Measurements from ENCODE around the gene TGM1. TPM values are rescaled to one million over a fixed set of nuclear protein-coding genes. Genes with fewer than 3 reads are reported as not detected.

The TGM1 gene
- total RNA-seq, 1 experiment from 2014 or later = 2.9 TPM

GRCh38 chr14:24309538-24310264 is 46.7 kb upstream of the TGM1 start, which contains the start of gene LTB4R2:
LTB4R2 (plus strand) TSS chr14:24310140; CDS start chr14:24310665, 525 bp downstream.
- Histone ChIP-seq H3K23ac (ENCODE audit: insufficient read length, low read depth, low read length) (no peak within 1 kb of the TSS), H3T11ph (ENCODE audit: low read length) (no peak within 1 kb of the TSS), H4K91ac (ENCODE audit: insufficient read length, low read depth, low read length) (no peak within 1 kb of the TSS), H3K56ac (ENCODE audit: insufficient read length, low read depth, low read length) (no peak within 1 kb of the TSS), H2BK5ac (ENCODE audit: insufficient read length, low read length) (no peak within 1 kb of the TSS), H3K18ac (ENCODE audit: insufficient read length, low read depth, low read length) (no peak within 1 kb of the TSS), H4K8ac (replicated peaks; ENCODE audit: insufficient read length, low read depth, low read length) (no peak within 1 kb of the TSS), H2BK15ac (ENCODE audit: low read depth, low read length) (no peak within 1 kb of the TSS), H2AFZ (ENCODE audit: low read length) (no peak within 1 kb of the TSS), H3K27me3 (ENCODE audit: insufficient read depth, low read length) (no peaks in the 10 kb centered on the region), H3K79me1 (ENCODE audit: insufficient read depth, low read depth, low read length, poor library complexity, severe bottlenecking) (no peaks in the 10 kb centered on the region), H3K4me1 (ENCODE audit: insufficient read depth, low read length) (no peaks in the 10 kb centered on the region), H3K27ac (ENCODE audit: insufficient read length, low read depth, low read length) (no peak within 1 kb of the TSS), H4K5ac (ENCODE audit: insufficient read length, low read depth, low read length) (no peak within 1 kb of the TSS), H3K14ac (ENCODE audit: insufficient read depth, low read length) (no peak within 1 kb of the TSS), H3K4ac (ENCODE audit: low read depth, low read length) (no peak within 1 kb of the TSS), H2BK12ac (ENCODE audit: insufficient read length, low read depth, low read length) (no peak within 1 kb of the TSS), H2BK20ac (ENCODE audit: low read depth, low read length, poor library complexity, severe bottlenecking) (no peak within 1 kb of the TSS), H2AK5ac (ENCODE audit: insufficient read length, low read length) (no peak within 1 kb of the TSS), H4K20me1 (ENCODE audit: control insufficient read depth, insufficient read depth, insufficient read length) (no peaks in the 10 kb centered on the region), H3K79me2 (ENCODE audit: insufficient read depth, low read length) (no peaks in the 10 kb centered on the region), H3K9me3 (ENCODE audit: control insufficient read depth, low read depth, low read length) (no peaks in the 10 kb centered on the region), H3K9ac (ENCODE audit: extremely low read depth, insufficient read length, low read length) (no peak within 1 kb of the TSS), H3K4me2 (ENCODE audit: insufficient read depth, insufficient read length, low read length) (no peak within 1 kb of the TSS), H3K23me2 (ENCODE audit: insufficient read length, low read depth, low read length, poor library complexity, severe bottlenecking) (no peaks in the 10 kb centered on the region), H2BK120ac (ENCODE audit: low read depth, low read length, poor library complexity, severe bottlenecking) (no peak within 1 kb of the TSS)
- Mint-ChIP-seq H3K4me1 (peaks cover 5 to 6% of the 10 kb centered on the region in 2 experiments; a peak in 3 of 4 replicates), H3K27ac (peak within 1 kb of the TSS in 1 of 3 experiments; percentile 77; a peak in 2 of 7 replicates), H3K36me3 (ENCODE audit: insufficient read depth in 1 of 3, low read depth in 3 of 3) (peaks cover 17 to 52% (median 32%) of the 10 kb centered on the region in 3 experiments), H3K27me3 (ENCODE audit: low read depth) (peaks cover 4% of the 10 kb centered on the region), H3K4me3 (no peak within 1 kb of the TSS; a peak in 1 of 5 replicates), H3K9me3 (no peaks in the 10 kb centered on the region)
- WGBS (ENCODE audit: extremely low coverage, insufficient read length, low lambda C conversion rate) = no CpG with 5 or more reads among the region's 5 CpGs
- TF ChIP-seq CTCF (conservative IDR thresholded peaks at IDR 0.05) = no peak
- no peak for DNase-seq
